ENCODE data around the gene GUCA1C. TPM values are rescaled to one million over a fixed set of nuclear protein-coding genes. Genes with fewer than 3 reads are reported as not detected.

The GUCA1C gene
- total RNA-seq, 1 donor from 2014 or later = not detected

DNA sequence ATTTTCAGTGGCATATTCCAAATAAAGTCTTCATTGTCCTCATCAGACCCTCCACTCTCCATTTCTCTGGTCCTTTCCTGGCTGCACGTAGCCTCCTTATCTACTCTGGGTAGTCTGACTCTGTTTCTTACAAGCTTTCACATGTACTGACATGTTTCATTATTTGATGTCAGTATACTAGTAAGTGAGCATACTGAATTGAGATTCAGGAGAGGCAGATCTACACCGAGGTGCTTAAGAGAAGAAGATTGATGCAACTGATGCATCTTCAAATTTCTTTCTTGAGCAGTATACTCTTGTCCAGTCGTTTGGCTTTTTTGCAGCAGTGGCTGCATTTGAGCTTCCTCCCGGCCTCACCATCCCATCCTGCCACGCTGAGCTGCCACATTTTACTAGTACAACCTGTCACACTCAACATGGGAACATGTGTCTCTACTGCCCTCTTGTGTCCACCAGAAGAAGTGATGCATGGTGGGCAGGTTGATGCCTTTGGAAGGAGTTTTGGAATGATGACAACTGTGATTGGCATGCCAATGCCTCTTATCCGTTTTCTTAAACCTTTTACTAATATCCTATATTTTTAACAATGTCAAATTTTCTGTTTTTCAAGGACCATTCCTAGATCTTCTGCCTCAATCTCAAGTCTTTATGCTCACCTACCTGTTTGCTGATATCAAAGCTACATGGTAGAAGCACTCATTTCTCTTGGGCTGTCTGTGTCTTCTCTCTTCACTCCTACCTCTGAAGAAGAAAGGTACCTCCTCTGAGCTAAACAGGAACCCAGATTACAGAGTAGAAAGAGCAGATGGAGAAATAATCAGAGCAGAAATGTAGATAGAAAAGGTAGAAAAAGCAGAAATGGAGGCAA lies 38.7 kb downstream of the GUCA1C start:
- DNase-seq (ENCODE audit: extremely low read depth, low read depth, low spot score) = peak; percentile 36

GRCh38 chr3:108909799-108910198 lies 43.9 kb downstream of the GUCA1C start:
- no peak for DNase-seq (ENCODE audit: extremely low read depth, low read depth, low spot score)

- DNase-seq (ENCODE audit: extremely low read depth, low read depth, low spot score) = no peak
Observed at GRCh38 chr3:108907194-108907593, 46.5 kb downstream of the GUCA1C start.

GRCh38 chr3:108899530-108899929 lies 54.1 kb downstream of the GUCA1C start:
- DNase-seq (ENCODE audit: extremely low read depth, low read depth, low spot score) = no peak

DNA sequence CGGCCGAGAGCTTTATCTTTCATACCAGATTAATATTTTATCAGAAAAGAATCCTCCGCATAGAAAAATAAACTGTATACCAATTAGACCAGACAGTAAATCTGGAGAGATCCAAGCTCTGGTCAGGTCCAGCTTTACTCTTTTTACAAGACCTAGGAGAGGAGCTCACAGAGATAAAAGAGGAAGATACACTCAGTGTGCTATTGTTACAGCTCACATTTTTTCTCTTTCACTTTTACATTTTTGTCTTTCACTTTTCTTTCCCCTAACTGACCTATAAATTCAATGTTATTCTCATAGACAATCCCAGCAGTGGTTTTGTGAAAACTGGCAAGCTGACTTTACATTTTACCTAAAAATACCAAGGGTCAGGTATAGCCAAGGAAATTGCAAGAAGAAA lies 55.8 kb downstream of the GUCA1C start:
- DNase-seq (ENCODE audit: extremely low read depth, low read depth, low spot score) = no peak

GRCh38 chr3:108894981-108895380 lies 58.7 kb downstream of the GUCA1C start:
- DNase-seq (ENCODE audit: extremely low read depth, low read depth, low spot score) = no peak

GRCh38 chr3:108891833-108892232 lies 61.8 kb downstream of the GUCA1C start:
- DNase-seq (ENCODE audit: extremely low read depth, low read depth, low spot score) = no peak

DNA sequence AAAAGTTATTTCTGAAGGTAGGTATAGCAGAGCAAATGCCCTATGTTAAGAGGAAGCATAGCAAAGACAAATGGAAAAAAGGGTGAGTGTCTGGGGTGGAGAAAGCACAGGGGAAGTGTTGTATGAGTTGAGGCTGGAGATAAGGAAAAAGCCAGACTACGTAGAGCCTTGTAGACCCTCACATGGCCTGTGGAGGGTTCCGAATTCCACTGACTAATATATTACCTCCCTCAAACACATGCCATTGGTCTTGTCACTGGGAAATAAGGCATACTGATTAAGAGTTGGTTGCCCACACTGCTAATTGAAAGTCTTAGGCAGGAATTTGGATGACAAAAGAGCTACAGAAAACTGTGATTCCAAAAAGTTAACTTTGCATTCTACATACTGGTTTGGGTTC lies 65.9 kb downstream of the GUCA1C start:
- no peak for DNase-seq (ENCODE audit: extremely low read depth, low read depth, low spot score)

GRCh38 chr3:108887121-108887520 lies 66.6 kb downstream of the GUCA1C start:
- DNase-seq (ENCODE audit: extremely low read depth, low read depth, low spot score) = no peak

DNA sequence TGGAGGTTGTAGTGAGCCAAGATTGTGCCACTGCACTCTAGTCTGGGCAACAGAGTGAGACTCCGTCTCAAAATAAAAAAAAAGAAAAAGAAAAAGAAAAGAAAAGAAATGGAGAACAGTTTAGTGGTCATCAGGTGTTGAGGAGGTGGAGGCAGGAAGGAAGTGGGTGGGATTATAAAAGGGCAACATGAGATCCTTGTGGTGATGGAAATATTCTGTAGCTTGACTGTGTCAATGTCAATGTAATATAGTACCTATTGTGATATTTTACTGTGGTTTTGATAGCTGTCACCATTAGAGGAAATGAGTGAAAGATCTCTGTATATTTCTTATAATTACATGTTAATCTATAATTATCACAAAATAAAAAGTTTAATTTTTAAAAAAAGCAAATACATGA lies 70.3 kb downstream of the GUCA1C start:
- DNase-seq (ENCODE audit: extremely low read depth, low read depth, low spot score) = no peak

- DNase-seq (ENCODE audit: extremely low read depth, low read depth, low spot score) = no peak
Observed at GRCh38 chr3:108882762-108883161, 70.9 kb downstream of the GUCA1C start.

DNA sequence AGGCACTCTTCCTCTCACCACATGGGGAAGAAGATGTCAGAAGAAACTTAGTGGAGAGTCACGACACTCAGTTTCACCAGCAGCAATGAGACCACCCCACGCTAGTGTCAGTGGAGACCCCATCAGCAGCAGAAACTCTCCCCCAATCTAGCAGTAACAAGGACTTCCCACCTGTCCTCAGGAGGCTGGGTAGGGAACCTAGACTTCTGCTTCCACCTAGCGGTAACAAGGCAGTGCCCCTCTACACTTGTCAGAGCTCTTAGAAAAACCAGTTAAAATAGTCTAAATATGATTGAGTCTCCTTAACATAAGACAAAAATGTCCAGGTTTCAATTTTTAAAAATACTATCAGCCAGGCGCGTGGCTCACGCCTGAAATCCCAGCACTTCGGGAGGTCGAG lies 73.8 kb downstream of the GUCA1C start:
- DNase-seq (ENCODE audit: extremely low read depth, low read depth, low spot score) = no peak

DNA sequence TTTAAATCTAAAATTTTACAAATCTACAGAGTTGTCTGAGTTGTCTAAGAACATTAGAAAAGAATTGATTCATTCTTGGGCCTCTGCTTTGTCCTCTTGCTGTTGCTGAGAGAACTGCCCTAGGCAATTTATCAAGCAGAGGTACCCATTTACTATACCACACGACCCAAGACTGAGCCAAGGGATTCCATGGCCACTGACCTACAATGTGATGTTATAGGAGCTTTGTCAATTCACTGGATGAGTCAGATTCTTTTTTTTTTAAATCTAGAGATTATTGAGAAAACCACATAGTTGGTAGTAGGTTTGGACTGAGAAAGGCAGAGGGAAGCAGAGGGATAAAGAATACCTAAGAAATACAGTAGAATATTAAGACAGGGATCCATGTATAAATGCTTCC lies 75.8 kb downstream of the GUCA1C start:
- no peak for DNase-seq (ENCODE audit: extremely low read depth, low read depth, low spot score)

DNA sequence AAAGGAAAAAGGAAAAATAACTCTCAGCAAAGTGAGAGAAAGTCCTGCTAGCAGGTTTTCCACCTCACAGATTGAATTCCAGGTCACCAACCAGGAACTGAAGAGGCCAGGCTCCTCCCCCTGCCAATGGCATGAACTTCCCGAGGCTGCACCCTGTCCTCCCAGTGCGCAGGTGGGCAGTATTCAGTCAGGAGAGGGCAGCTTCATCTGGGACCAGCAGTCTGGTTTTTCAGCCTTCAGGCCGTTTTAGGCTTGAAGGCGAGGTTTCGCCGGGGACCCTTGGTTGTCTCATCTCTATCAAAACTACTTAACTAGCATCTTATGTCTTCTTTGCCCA lies 89.9 kb downstream of the GUCA1C start:
- no peak for DNase-seq (ENCODE audit: extremely low read depth, low read depth, low spot score)

DNA sequence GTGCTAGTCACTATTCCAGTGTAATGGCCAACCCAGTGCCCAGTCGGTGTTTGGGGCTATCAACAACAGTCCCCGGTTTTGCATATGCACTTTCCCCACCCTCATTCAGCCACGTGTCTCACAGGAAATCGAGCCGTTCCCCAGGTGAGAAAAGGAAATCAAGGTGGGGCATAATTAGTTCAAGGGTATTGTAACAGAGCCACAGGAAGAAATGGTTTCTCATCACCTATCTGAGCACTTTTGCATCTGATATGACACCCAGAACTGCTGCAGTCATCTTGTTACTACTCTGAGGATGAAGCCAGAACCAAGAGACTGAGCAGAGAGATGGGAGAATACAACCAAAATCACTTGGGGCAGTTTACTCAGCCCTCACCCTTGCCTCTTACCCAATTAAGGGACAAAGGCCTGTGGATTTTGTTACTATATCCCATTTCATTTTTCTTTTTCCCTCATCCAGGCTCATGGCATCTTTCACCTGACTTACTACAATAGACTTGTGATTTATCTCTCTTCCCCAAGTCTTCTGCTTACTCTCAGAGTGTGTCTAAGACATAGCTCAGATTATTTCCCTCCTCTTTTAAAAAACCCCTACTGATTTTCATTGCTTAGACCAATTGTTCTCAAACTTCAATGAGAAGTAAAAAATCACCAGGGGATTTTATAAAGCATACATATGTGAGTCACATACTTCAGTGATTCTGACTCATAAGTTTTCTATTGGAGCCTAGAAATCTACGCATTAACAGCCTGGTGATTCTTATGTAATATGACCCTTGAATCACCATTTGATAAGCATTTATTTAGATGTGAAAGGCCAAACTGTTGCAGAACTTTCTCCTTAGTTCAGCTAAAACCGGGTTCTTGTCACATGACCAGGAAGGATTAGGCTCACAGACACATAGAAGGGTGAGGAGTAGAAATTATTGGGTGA lies 90.5 kb downstream of the GUCA1C start:
- DNase-seq (ENCODE audit: extremely low read depth, low read depth, low spot score) = no peak

DNA sequence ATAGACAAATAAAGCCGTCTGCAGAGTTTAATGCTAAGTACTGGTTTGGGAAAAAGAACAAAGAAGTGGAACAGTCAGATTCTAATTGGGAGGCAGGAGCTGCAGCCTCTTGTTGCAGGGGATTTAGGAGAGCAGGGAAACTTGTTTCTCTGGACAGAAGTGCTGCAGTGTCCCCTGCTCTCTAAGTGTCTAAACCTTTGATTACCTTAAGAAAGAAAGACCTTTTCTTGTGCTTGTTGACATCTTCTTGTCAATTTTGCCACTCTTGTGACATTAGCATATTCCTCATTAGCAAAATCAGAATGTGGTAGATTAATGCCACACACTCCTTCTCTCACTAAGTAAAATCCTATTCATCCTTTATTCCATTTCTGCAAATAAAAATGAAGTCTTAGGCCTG lies 92.3 kb downstream of the GUCA1C start:
- no peak for DNase-seq (ENCODE audit: extremely low read depth, low read depth, low spot score)

Other genes with a start within 250 kb of the GUCA1C start
- gene RETNLB, start 196.5 kb downstream of the GUCA1C start, total RNA-seq = not detected in 2 replicates
- not detected in 2 replicates for gene TRAT1, start 131.1 kb downstream of the GUCA1C start, total RNA-seq
- not detected in 2 replicates for gene MORC1, start 164.3 kb upstream of the GUCA1C start, total RNA-seq
- gene C3orf85, start 182.8 kb upstream of the GUCA1C start, total RNA-seq = not detected in 2 replicates